ENCODE results near the gene FAM193A.
"Not testable (repeated sequence)": the region's sequence is repeated elsewhere in the genome, so short reads cannot be mapped to it uniquely, and the experiment has no call there.

The FAM193A gene

DNA sequence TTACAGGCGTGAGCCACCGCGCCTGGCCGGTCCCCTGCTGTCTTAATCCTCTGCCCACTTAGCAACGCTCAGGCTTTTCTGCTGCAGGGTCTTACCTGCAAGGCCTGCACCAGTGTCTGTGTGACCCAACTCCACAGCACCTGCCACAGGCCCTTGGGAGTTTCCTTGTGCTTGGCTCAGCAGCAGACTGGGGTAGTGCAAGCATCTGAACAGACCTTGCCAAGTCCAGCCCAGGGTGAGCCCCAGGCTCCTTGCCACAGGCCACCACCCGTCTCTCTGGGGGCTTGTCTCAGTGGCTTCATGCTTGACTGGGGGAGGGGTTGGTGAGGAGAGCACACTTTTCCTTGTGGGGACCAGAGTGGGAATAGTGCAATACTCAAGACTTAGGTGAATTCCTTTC, 87.0 kb downstream of the FAM193A start:
- DNase-seq, result no peak

DNA sequence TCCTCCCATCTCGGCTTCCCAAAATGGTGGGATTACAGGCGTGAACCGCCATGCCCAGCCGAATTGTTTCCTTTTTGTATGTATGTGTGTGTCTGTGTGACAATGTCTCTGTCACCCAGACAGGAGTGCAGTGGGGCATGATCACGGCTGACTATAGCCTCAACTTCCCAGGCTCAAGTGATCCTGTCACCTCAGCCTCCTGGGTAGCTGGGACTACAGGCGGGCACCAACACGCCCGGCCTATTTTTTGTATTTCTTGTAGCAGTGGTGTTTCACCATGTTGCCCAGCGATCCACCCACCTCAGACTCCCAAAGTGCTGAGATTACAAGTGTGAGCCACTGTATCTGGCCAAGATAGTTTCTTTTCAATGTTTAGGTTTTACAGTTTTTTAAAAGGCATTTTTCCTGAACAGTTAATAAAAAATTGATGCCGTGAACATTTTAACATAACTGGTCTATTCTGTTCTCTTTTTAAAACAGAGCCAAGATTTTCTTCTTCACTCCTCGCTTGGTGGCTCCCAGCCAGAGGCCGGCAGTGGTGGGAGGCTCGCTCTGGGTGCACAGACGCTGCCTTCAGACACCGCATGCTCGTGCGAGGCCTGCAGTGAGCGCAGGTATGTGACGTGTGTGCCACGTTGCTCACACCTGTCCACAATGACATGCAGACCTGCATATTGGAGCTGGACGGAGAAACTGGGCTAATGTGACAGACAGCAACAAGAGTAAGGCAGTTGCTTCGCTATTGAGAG, 88.5 kb downstream of the FAM193A start:
- no peak for DNase-seq

DNA sequence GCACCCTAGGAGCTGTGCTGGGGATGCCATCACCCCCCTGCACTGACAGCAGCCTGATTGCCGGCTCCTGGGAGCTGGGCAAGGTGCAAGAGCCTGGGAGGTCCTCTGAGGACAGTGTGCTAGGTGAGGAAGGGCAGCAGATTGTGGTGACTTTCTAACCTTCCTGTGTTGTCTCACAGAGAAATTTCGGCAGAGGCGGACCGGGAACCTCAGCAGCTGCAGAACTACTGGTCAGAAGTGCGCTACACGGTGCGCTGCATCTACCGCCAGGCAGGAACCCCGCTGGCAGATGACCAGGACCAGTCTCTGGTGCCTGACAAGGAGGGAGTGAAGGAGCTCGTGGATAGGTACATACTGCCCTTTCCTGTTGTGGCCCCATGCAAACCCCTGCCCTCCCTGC, 89.8 kb downstream of the FAM193A start:
- no peak for DNase-seq

DNA sequence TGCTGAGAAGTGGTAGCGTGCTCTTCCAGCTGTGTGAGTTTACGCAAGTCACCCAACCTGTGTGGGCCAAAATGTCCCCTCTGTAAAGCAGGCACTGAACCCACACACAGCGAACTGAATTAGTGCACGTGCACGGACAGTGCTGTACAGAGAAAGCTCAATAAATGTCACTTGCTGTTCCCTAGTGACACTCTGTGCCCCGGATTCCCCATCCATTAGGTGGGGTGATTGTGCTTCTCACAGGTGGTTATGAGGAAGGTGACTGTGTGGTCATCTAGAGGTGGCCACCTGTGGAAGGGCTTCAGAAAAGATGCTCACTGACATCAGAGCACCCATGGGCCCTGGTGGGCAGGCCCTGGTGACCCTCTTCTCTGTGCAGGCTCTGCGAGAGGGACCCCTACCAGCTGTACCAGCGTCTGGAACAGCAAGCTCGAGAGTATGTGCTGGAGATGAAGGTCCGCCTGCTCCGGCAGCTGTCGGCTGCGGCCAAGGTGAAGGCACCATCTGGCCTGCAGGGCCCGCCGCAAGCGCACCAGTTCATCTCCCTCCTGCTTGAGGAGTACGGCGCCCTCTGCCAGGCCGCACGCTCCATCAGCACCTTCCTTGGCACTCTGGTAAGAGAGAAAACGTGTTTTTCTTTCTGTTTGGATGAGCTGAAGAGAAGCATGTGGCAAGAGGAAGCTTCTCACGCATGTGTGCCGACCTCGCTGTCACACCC, 94.3 kb downstream of the FAM193A start:
- DNase-seq, result no peak

DNA sequence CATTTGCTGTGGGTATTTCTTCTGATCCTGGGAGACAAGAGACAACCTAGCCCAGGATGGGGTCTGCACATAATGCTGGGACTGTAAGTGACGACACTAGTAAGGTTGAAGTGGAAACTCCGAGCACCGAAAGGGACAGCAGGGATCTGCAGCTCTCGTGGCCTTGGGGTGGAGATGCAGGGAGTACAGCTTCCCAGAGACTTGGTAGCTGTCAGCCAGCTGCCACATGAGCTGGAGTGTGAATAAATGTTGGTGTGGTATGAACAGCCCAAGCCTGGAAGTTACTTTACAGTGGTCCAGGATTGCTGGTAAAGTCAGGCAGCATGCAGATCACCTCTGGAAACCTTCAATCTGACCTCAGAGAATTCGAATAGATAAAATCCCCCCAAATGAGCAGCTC, 97.6 kb downstream of the FAM193A start:
- DNase-seq, result no peak

- DNase-seq, result no peak
Observed at GRCh38 chr4:2636331-2636730, 99.9 kb downstream of the FAM193A start.

- not testable (repeated sequence) for DNase-seq
Observed at GRCh38 chr4:2636994-2637393, 100.5 kb downstream of the FAM193A start.

GRCh38 chr4:2637956-2638552, 101.6 kb downstream of the FAM193A start:
- no peak for DNase-seq

GRCh38 chr4:2638730-2639129, 102.3 kb downstream of the FAM193A start:
- no peak for DNase-seq

GRCh38 chr4:2642968-2643367, 106.5 kb downstream of the FAM193A start:
- DNase-seq, result no peak

GRCh38 chr4:2643555-2643954, 107.1 kb downstream of the FAM193A start:
- DNase-seq, result no peak

GRCh38 chr4:2646396-2647149, 110.1 kb downstream of the FAM193A start:
- no peak for DNase-seq

DNA sequence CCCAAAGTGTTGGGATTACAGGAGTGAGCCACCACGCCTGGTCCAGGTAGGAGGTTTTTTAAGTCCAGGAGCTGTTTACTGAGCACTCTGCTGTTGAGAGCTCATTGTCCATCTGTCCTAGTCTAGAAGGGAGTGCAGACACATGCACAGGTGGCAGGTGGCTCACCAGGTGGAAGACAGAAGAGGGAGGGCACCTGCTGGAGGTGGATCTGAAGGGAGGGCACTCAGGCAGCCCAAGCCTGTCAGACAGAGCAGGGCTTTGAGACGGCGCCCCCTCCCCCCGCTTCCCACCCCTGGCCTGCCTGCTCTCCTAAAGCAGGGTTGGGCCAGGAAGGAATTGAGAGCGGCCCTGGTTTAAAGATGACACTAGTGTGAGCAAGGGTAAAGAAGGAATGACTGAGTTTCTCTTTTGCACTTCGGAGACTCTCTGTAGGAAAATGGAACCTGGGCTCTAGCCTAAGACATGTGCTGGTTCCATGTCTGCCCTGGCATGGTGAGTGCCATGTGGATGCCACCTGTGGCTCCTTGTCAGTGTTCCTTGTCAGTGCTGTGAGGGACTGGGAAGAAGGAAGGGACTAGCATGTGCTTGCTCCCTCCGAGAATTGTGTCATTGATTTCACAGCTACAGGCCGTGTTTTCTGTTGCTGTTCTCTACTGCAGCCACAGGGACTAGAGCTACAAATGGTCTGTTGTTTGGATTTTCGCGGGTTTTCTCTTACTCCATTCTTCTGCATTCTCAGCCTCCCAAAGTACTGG, 111.1 kb downstream of the FAM193A start:
- DNase-seq, result no peak

- no peak for DNase-seq
Observed at GRCh38 chr4:2648159-2648814, 111.8 kb downstream of the FAM193A start.

- DNase-seq, result no peak
Observed at GRCh38 chr4:2649604-2650114, 113.2 kb downstream of the FAM193A start.

GRCh38 chr4:2650276-2650675, 113.8 kb downstream of the FAM193A start:
- DNase-seq, result no peak

DNA sequence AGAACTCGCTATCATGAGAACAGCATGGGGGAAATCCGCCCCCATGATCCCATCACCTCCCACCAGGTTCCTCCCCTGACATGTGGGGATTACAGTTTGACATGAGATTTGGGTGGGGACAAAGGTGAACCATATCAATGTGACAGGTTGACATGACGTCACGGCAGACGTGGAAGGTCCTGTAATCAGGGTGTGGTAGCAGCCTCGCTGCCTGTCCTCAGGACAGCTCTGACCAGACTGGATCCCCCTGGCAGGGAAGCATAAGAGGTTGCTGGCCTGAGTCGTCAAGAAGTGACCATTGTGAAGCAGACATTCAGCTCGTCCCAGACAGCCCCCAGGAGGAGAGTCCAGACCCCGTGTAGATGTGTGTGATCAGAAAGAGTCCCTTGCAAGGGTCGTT, 115.1 kb downstream of the FAM193A start:
- DNase-seq, result no peak

- no peak for DNase-seq
Observed at GRCh38 chr4:2651998-2652397, 115.6 kb downstream of the FAM193A start.

DNA sequence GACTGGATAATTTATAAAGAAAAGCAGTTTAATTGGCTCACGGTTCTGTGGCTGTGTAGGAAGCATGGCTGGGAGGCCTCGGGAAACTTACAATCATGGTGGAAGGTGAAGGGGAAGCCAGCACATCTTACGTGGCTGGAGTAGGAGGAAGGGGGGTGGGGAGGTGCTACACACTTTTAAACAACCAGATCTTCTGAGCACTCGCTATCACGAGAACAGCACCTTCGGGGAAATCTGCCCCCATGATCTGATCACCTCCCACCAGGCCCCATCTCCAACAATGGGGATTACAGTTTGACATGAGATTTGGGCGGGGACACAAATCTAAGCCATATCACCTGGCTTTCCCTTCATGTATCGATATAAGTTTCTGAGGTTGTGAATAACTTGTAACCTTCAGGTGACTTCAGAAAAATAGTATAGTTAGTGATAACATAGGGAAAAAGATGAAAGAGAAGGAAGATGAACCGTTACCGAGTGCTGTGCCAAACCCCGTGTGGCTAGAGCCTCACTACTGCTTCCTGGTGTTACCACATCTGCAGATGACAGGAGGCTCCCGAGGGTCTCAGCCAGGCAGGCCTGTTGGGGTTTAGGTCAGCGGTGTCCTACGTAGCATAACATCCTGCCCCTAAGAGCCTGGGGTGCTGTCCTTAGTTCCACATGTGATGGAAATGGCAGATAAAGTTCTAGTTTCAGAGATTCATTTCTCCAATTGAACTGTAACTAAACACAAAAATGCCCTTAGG, 116.1 kb downstream of the FAM193A start:
- no peak for DNase-seq

- DNase-seq, result no peak
Observed at GRCh38 chr4:2660596-2661211, 124.3 kb downstream of the FAM193A start.

DNA sequence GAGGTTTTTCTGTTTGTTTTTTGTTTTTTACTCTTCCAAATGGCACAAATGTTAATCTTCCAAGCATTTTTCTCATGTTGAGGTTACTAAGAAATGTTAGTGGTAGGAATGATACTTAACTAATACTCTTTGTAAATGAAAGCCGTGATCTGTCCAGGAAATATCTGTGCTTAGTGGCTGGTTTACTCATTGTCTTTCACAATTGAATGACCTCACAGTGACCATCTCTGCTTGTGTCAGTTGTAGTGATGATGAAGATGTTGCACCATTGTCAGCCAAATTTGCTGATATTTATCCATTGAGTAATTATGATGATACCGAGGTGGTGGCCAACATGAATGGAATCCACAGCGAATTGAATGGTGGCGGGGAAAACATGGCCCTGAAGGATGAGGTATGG, 126.2 kb downstream of the FAM193A start:
- DNase-seq, result no peak

Data from RPMI8226 (cell line).